A673 (cell line): ENCODE results near the gene WDR17. TPM values are rescaled to one million over a fixed set of nuclear protein-coding genes. Genes with fewer than 3 reads are reported as not detected.

Source experiments
- BruUV-seq: library from RNA; stranded (reverse); fragments of 400-500 nt; replicated peaks from 2 replicates; lab custom pipeline; 2021; lab: Mats Ljungman, UMichigan
- CTCF ChIA-PET: fragments of 300-600 bp; sonication (Branson Sonifier 250); formaldehyde crosslinking; loops from one replicate; lab custom pipeline; 2022; ENCODE audit warnings: antibody characterized with exemption; lab: Charles Lee
- POLR2A ChIA-PET: fragments of 300-600 bp; sonication (Branson Sonifier 250); formaldehyde crosslinking; loops from one replicate; lab custom pipeline; 2022; ENCODE audit warnings: antibody characterized with exemption; ENCODE audit not compliant: low non-redundant PET; lab: Charles Lee
- DNase-seq: peaks from one replicate; pipeline ENCODE4 v3.0.0-alpha.2; 2015; ENCODE audit warnings: low spot score
- H3K27ac ChIP-seq: fragments of 200-600 bp; sonication (generic); 2 replicates; pipeline ENCODE4 v1.5.1; 2016; ENCODE audit warnings: mixed run types, low read depth, mild to moderate bottlenecking, mixed read lengths, antibody characterized with exemption, low read length; ENCODE audit not compliant: poor library complexity, severe bottlenecking
- H3K27me3 ChIP-seq: fragments of 200-600 bp; sonication (generic); replicated peaks from 2 replicates; pipeline ENCODE4 v1.6.1; 2017; ENCODE audit warnings: mixed run types, low read depth, mild to moderate bottlenecking, mixed read lengths, antibody characterized with exemption, low read length; ENCODE audit not compliant: insufficient read depth, poor library complexity
- H3K36me3 ChIP-seq: fragments of 200-600 bp; sonication (generic); 2 replicates; pipeline ENCODE4 v1.6.1; 2016; ENCODE audit warnings: mixed run types, mild to moderate bottlenecking, mixed read lengths, antibody characterized with exemption, low read length; ENCODE audit not compliant: insufficient read depth, poor library complexity, severe bottlenecking
- H3K4me1 ChIP-seq: fragments of 200-600 bp; sonication (generic); 2 replicates; pipeline ENCODE4 v1.6.1; 2017; ENCODE audit warnings: mixed run types, mild to moderate bottlenecking, mixed read lengths, antibody characterized with exemption, low read length; ENCODE audit not compliant: insufficient read depth, poor library complexity, severe bottlenecking
- H3K4me3 ChIP-seq: fragments of 200-600 bp; sonication (generic); 2 replicates; pipeline ENCODE4 v1.5.1; 2016; ENCODE audit warnings: low read depth, mixed run types, mild to moderate bottlenecking, mixed read lengths, low read length; ENCODE audit not compliant: poor library complexity, severe bottlenecking
- H3K9me3 ChIP-seq: fragments of 200-600 bp; sonication (generic); 2 replicates; pipeline ENCODE4 v1.6.1; 2016; ENCODE audit warnings: mixed run types, low read depth, mild to moderate bottlenecking, mixed read lengths, antibody characterized with exemption, low read length; ENCODE audit not compliant: poor library complexity, severe bottlenecking
- CTCF ChIP-seq: fragments of 300-800, 200-600 bp; sonication (generic); conservative IDR thresholded peaks from 2 replicates; pipeline ENCODE4 v1.5.1; 2017; ENCODE audit warnings: low read depth, mild to moderate bottlenecking, antibody characterized with exemption, low read length, moderate library complexity, mixed read lengths
- EZH2 ChIP-seq: fragments of 200-600 bp; sonication (generic); IDR thresholded peaks from 2 replicates; pipeline ENCODE4 v1.6.1; 2017; ENCODE audit warnings: borderline replicate concordance, low read depth, mild to moderate bottlenecking, mixed read lengths, antibody characterized with exemption, low read length; ENCODE audit not compliant: poor library complexity, severe bottlenecking
- intact Hi-C: fragments of 100-400 bp; cut with micrococcal nuclease; formaldehyde crosslinking; loops from one replicate; pipeline ENCODE4 v1.10.0; 2022; ENCODE audit not compliant: unreplicated experiment
- total RNA-seq: library from RNA; stranded (reverse); gene quantifications from 2 replicates; pipeline ENCODE4 v1.2.3, GENCODE V29; 2021

The WDR17 gene
- total RNA-seq, 1 experiment from 2014 or later = 6.9 TPM

GRCh38 chr4:176107695-176108094 is 42.1 kb downstream of the WDR17 start:
- TF ChIP-seq EZH2 (no peak), CTCF (no peak)
- CTCF ChIA-PET = no interaction called here
- BruUV-seq = no TSS peak

GRCh38 chr4:176123710-176124407 is 58.2 kb downstream of the WDR17 start:
- CTCF ChIA-PET = no interaction called here

More at GRCh38 chr4:176107695-176108094, 42.1 kb downstream of the WDR17 start:
- H3K9me3 ChIP-seq = peaks cover 3% of the 10 kb centered on the region
- intact Hi-C loops = no loop called here
- no peak overlapping the region for H3K27ac ChIP-seq
- POLR2A ChIA-PET = no interaction called here
- H3K4me3 ChIP-seq = no peak overlapping the region
- H3K4me1 ChIP-seq = no peaks in the 10 kb centered on the region
- DNase-seq = no peak
- H3K27me3 ChIP-seq = no peaks in the 10 kb centered on the region
- H3K36me3 ChIP-seq = no peaks in the 10 kb centered on the region

GRCh38 chr4:176125063-176125462 is 59.4 kb downstream of the WDR17 start:
- TF ChIP-seq CTCF (no peak), EZH2 (no peak)
- no peak for DNase-seq

More at GRCh38 chr4:176123710-176124407, 58.2 kb downstream of the WDR17 start:
- no peaks in the 10 kb centered on the region for H3K36me3 ChIP-seq
- H3K4me3 ChIP-seq = no peak overlapping the region
- intact Hi-C loops = no loop called here
- BruUV-seq = no TSS peak
- H3K9me3 ChIP-seq = no peaks in the 10 kb centered on the region
- no peak for TF ChIP-seq EZH2
- peak; percentile 60 for TF ChIP-seq CTCF
- peak; percentile 19 for DNase-seq
- H3K4me1 ChIP-seq = no peaks in the 10 kb centered on the region
- POLR2A ChIA-PET = no interaction called here
- H3K27me3 ChIP-seq = no peaks in the 10 kb centered on the region
- no peak overlapping the region for H3K27ac ChIP-seq

More at GRCh38 chr4:176125063-176125462, 59.4 kb downstream of the WDR17 start:
- Histone ChIP-seq H3K27ac (no peak overlapping the region), H3K36me3 (no peaks in the 10 kb centered on the region), H3K27me3 (no peaks in the 10 kb centered on the region), H3K4me3 (no peak overlapping the region), H3K4me1 (no peaks in the 10 kb centered on the region), H3K9me3 (no peaks in the 10 kb centered on the region)
- BruUV-seq = no TSS peak
- ChIA-PET POLR2A (no interaction called here), CTCF (no interaction called here)
- intact Hi-C loops = no loop called here
